Measurements from ENCODE around the gene ZNF264.

DNA sequence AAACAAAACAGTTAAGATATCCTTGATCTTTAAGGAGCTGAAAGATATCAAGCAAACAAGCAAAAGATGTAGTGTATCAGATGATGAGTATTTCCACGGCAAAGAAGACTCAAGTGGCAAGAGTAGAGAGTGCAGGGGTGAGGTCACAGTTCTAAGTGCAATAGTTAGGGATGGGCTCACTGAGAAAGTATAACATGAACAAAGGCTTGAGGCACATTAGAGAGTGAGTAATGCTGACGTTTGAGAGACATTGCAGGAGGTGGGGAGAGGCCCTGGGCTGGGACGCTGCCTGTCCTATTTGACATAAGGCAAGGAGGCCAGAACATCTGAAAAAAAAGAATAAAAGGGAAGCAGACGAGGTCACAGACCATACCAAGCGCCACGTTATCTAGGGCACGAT is 25.5 kb upstream of the ZNF264 start:
- TF ChIP-seq EP300 (IDR thresholded peaks at IDR 0.05) (no peak), POLR2AphosphoS5 (IDR thresholded peaks at IDR 0.05) (no peak)
- TF ChIP-seq, protein P1, sequence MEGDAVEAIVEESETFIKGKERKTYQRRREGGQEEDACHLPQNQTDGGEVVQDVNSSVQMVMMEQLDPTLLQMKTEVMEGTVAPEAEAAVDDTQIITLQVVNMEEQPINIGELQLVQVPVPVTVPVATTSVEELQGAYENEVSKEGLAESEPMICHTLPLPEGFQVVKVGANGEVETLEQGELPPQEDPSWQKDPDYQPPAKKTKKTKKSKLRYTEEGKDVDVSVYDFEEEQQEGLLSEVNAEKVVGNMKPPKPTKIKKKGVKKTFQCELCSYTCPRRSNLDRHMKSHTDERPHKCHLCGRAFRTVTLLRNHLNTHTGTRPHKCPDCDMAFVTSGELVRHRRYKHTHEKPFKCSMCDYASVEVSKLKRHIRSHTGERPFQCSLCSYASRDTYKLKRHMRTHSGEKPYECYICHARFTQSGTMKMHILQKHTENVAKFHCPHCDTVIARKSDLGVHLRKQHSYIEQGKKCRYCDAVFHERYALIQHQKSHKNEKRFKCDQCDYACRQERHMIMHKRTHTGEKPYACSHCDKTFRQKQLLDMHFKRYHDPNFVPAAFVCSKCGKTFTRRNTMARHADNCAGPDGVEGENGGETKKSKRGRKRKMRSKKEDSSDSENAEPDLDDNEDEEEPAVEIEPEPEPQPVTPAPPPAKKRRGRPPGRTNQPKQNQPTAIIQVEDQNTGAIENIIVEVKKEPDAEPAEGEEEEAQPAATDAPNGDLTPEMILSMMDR (IDR thresholded peaks at IDR 0.05): no peak

Data from suprapubic skin (tissue), 4 donors.